A673 (cell line): ENCODE data around the gene CACNA1A.

Experiments
- CTCF ChIP-seq: fragments of 300-800, 200-600 bp; sonication (generic); conservative IDR thresholded peaks from 2 replicates; pipeline ENCODE4 v1.5.1; 2017; ENCODE audit warnings: low read depth, mild to moderate bottlenecking, antibody characterized with exemption, low read length, moderate library complexity, mixed read lengths
- EZH2 ChIP-seq: fragments of 200-600 bp; sonication (generic); IDR thresholded peaks from 2 replicates; pipeline ENCODE4 v1.6.1; 2017; ENCODE audit warnings: borderline replicate concordance, low read depth, mild to moderate bottlenecking, mixed read lengths, antibody characterized with exemption, low read length; ENCODE audit not compliant: poor library complexity, severe bottlenecking

- TF ChIP-seq EZH2, result no peak
- no peak for TF ChIP-seq CTCF
Measured at GRCh38 chr19:13220847-13221246, 285.4 kb downstream of the CACNA1A start.
